Measurements from ENCODE around the gene SRSF11. TPM values are rescaled to one million over a fixed set of nuclear protein-coding genes. Genes with fewer than 3 reads are reported as not detected.
"Not testable (repeated sequence)": the region's sequence is repeated elsewhere in the genome, so short reads cannot be mapped to it uniquely, and the experiment has no call there.

Gene SRSF11
- total RNA-seq, 4 donors from 2014 or later: 179 to 306 (median 204) TPM

GRCh38 chr1:70204139-70204538, 17.0 kb upstream of the SRSF11 start:
- Histone ChIP-seq H3K27me3 (no peaks in the 10 kb centered on the region), H3K4me1 (peaks cover 0 to 45% (median 29%) of the 10 kb centered on the region in 4 donors), H3K36me3 (peaks cover 0 to 11% (median 0%) of the 10 kb centered on the region in 3 donors), H3K9me3 (no peaks in the 10 kb centered on the region), H3K27ac (no peak overlapping the region), H3K4me3 (peak overlapping the region in 2 of 4 donors; percentile 82 to 86)
- DNase-seq (ENCODE audit: low spot score in 2 of 2): no peak
- 86 to 89% methylated on average over 1 of the region's 1 CpG for WGBS, 2 donors
- TF ChIP-seq CTCF (IDR thresholded peaks at IDR 0.05) (no peak), EP300 (IDR thresholded peaks at IDR 0.05) (no peak), POLR2A (IDR thresholded peaks at IDR 0.05) (no peak)

- no peaks in the 10 kb centered on the region for H3K27me3 ChIP-seq
- H3K36me3 ChIP-seq: peaks cover 0 to 11% (median 0%) of the 10 kb centered on the region in 3 donors
- peak overlapping the region; percentile 79 to 94 (median 91) for H3K27ac ChIP-seq
- WGBS, 2 donors: 2 to 3% methylated on average over 4 of the region's 4 CpGs
- H3K4me1 ChIP-seq: peaks cover 0 to 49% (median 31%) of the 10 kb centered on the region in 4 donors
- peak overlapping the region; percentile 50 to 86 (median 75) for H3K4me3 ChIP-seq
- TF ChIP-seq CTCF (IDR thresholded peaks at IDR 0.05) (no peak), EP300 (IDR thresholded peaks at IDR 0.05) (no peak), POLR2A (IDR thresholded peaks at IDR 0.05) (no peak)
- DNase-seq (ENCODE audit: low spot score in 2 of 2): no peak
- H3K9me3 ChIP-seq: no peaks in the 10 kb centered on the region
These were observed 16.6 kb upstream of the SRSF11 start for GRCh38 chr1:70204600-70204999.

GRCh38 chr1:70205071-70205433, 16.1 kb upstream of the SRSF11 start:
- H3K27ac ChIP-seq: peak overlapping the region; percentile 79 to 94 (median 91)
- no peak for DNase-seq (ENCODE audit: low spot score in 2 of 2)
- H3K36me3 ChIP-seq: peaks cover 0 to 15% (median 0%) of the 10 kb centered on the region in 3 donors
- 0 to 2% methylated on average over 11 of the region's 11 CpGs for whole genome bisulfite sequencing, 2 donors
- no peaks in the 10 kb centered on the region for H3K9me3 ChIP-seq
- H3K27me3 ChIP-seq: no peaks in the 10 kb centered on the region
- H3K4me1 ChIP-seq: peaks cover 0 to 53% (median 31%) of the 10 kb centered on the region in 4 donors
- TF ChIP-seq EP300 (IDR thresholded peaks at IDR 0.05) (no peak), CTCF (IDR thresholded peaks at IDR 0.05) (no peak), POLR2A (IDR thresholded peaks at IDR 0.05) (no peak)
- H3K4me3 ChIP-seq: peak overlapping the region; percentile 50 to 86 (median 75)

- WGBS, 2 donors: 0 to 1% methylated on average over 29 to 40 of the region's 47 CpGs
These were observed 15.6 kb upstream of the SRSF11 start, which contains the start of gene LRRC40 for GRCh38 chr1:70205434-70206118. LRRC40 (minus strand) TSS chr1:70205579; CDS start chr1:70205540, 39 bp downstream.

GRCh38 chr1:70206833-70207232, 14.3 kb upstream of the SRSF11 start:
- peak overlapping the region in 1 of 4 donors; percentile 94 for H3K27ac ChIP-seq

More at GRCh38 chr1:70205434-70206118, 15.6 kb upstream of the SRSF11 start, which contains the start of gene LRRC40:
- H3K9me3 ChIP-seq: no peaks in the 10 kb centered on the region
- peak within 1 kb of the TSS; percentile 50 to 86 (median 75) for H3K4me3 ChIP-seq
- H3K4me1 ChIP-seq: peaks cover 0 to 58% (median 31%) of the 10 kb centered on the region in 4 donors
- DNase-seq (ENCODE audit: low spot score in 2 of 2): peak; percentile 85 to 90
- H3K36me3 ChIP-seq: peaks cover 0 to 19% (median 0%) of the 10 kb centered on the region in 3 donors
- TF ChIP-seq CTCF (IDR thresholded peaks at IDR 0.05) (peak in 2 of 5 experiments; percentile 15 to 38), POLR2A (IDR thresholded peaks at IDR 0.05) (peak in 1 of 2 donors; percentile 74), EP300 (IDR thresholded peaks at IDR 0.05) (peak; percentile 63 to 97)
- peak within 1 kb of the TSS; percentile 79 to 94 (median 91) for H3K27ac ChIP-seq
- H3K27me3 ChIP-seq: no peaks in the 10 kb centered on the region

More at GRCh38 chr1:70206833-70207232, 14.3 kb upstream of the SRSF11 start:
- Histone ChIP-seq H3K4me3 (peak overlapping the region; percentile 50 to 86 (median 75)), H3K36me3 (peaks cover 0 to 19% (median 0%) of the 10 kb centered on the region in 3 donors), H3K4me1 (peaks cover 0 to 62% (median 31%) of the 10 kb centered on the region in 4 donors)
- not testable (repeated sequence) for DNase-seq (ENCODE audit: low spot score in 2 of 2); H3K27me3 ChIP-seq; H3K9me3 ChIP-seq
- WGBS, 2 donors: 77 to 78% methylated on average over 17 of the region's 17 CpGs
